Measurements from ENCODE around the gene OSBPL8. TPM values are rescaled to one million over a fixed set of nuclear protein-coding genes. Genes with fewer than 3 reads are reported as not detected.

Gene OSBPL8
- total RNA-seq, 1 experiment from 2014 or later, result 71.1 TPM

- Mint-ChIP-seq H3K27me3 (ENCODE audit: insufficient read depth, unreplicated experiment) (no peaks in the 10 kb centered on the region), H3K4me3 (ENCODE audit: unreplicated experiment) (no peak overlapping the region), H3K4me1 (ENCODE audit: insufficient read depth, unreplicated experiment) (peaks cover 10% of the 10 kb centered on the region), H3K27ac (ENCODE audit: low read depth, unreplicated experiment) (no peak overlapping the region), H3K9me3 (ENCODE audit: unreplicated experiment) (no peaks in the 10 kb centered on the region), H3K36me3 (ENCODE audit: insufficient read depth, unreplicated experiment) (peaks cover 4% of the 10 kb centered on the region)
- DNase-seq (ENCODE audit: unreplicated experiment), result no peak
- intact Hi-C loops (cut with micrococcal nuclease), result no loop called here
- TF ChIP-seq, protein P1, sequence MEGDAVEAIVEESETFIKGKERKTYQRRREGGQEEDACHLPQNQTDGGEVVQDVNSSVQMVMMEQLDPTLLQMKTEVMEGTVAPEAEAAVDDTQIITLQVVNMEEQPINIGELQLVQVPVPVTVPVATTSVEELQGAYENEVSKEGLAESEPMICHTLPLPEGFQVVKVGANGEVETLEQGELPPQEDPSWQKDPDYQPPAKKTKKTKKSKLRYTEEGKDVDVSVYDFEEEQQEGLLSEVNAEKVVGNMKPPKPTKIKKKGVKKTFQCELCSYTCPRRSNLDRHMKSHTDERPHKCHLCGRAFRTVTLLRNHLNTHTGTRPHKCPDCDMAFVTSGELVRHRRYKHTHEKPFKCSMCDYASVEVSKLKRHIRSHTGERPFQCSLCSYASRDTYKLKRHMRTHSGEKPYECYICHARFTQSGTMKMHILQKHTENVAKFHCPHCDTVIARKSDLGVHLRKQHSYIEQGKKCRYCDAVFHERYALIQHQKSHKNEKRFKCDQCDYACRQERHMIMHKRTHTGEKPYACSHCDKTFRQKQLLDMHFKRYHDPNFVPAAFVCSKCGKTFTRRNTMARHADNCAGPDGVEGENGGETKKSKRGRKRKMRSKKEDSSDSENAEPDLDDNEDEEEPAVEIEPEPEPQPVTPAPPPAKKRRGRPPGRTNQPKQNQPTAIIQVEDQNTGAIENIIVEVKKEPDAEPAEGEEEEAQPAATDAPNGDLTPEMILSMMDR (IDR thresholded peaks at IDR 0.05; ENCODE audit: unreplicated experiment), result no peak
- ChIA-PET CTCF (interaction anchor here (0.6 kb wide), 1 partner anchor 115 kb away, joined by 3 read pairs; no protein-coding TSS in a partner anchor), POLR2A (interaction anchor here (0.9 kb wide), 1 partner anchor 309 kb away, joined by 3 read pairs; no protein-coding TSS in a partner anchor)
- no TSS peak for BruUV-seq (replicated peaks)
Observed at GRCh38 chr12:76340680-76341435, 218.7 kb downstream of the OSBPL8 start.

GRCh38 chr12:76337583-76337982, 222.0 kb downstream of the OSBPL8 start:
- intact Hi-C loops (cut with micrococcal nuclease), result no loop called here
- H3K4me1 Mint-ChIP-seq (ENCODE audit: insufficient read depth, unreplicated experiment), result peaks cover 10% of the 10 kb centered on the region
- H3K36me3 Mint-ChIP-seq (ENCODE audit: insufficient read depth, unreplicated experiment), result no peaks in the 10 kb centered on the region
- no peak overlapping the region for H3K27ac Mint-ChIP-seq (ENCODE audit: low read depth, unreplicated experiment)
- no TSS peak for BruUV-seq (replicated peaks)
- DNase-seq (ENCODE audit: unreplicated experiment), result peak; percentile 17
- H3K27me3 Mint-ChIP-seq (ENCODE audit: insufficient read depth, unreplicated experiment), result no peaks in the 10 kb centered on the region
- ChIA-PET POLR2A (interaction anchor here (0.8 to 1.1 kb wide), 3 partner anchors 11 to 306 kb away, joined by 3 to 5 read pairs (median 4); partner anchors contain the start of genes BBS10 and PHLDA1), CTCF (interaction anchor here (0.6 to 1.0 kb wide), 2 partner anchors 10 to 79 kb away, joined by 3 to 5 read pairs; no protein-coding TSS in a partner anchor)
- peaks cover 6% of the 10 kb centered on the region for H3K9me3 Mint-ChIP-seq (ENCODE audit: unreplicated experiment)
- TF ChIP-seq, protein P1 (IDR thresholded peaks at IDR 0.05; ENCODE audit: unreplicated experiment), result no peak
- H3K4me3 Mint-ChIP-seq (ENCODE audit: unreplicated experiment), result no peak overlapping the region

- no peak overlapping the region for H3K27ac Mint-ChIP-seq (ENCODE audit: low read depth, unreplicated experiment)
- intact Hi-C loops (cut with micrococcal nuclease), result no loop called here
- H3K4me1 Mint-ChIP-seq (ENCODE audit: insufficient read depth, unreplicated experiment), result peaks cover 20% of the 10 kb centered on the region
- POLR2A ChIA-PET, result interaction anchor here (0.8 kb wide), 1 partner anchor 13 kb away, joined by 3 read pairs; no protein-coding TSS in a partner anchor
- CTCF ChIA-PET, result interaction anchor here (0.7 kb wide), 1 partner anchor 111 kb away, joined by 3 read pairs; no protein-coding TSS in a partner anchor
- TF ChIP-seq, protein P1 (IDR thresholded peaks at IDR 0.05; ENCODE audit: unreplicated experiment), result no peak
- H3K27me3 Mint-ChIP-seq (ENCODE audit: insufficient read depth, unreplicated experiment), result no peaks in the 10 kb centered on the region
- H3K36me3 Mint-ChIP-seq (ENCODE audit: insufficient read depth, unreplicated experiment), result no peaks in the 10 kb centered on the region
- peaks cover 6% of the 10 kb centered on the region for H3K9me3 Mint-ChIP-seq (ENCODE audit: unreplicated experiment)
- H3K4me3 Mint-ChIP-seq (ENCODE audit: unreplicated experiment), result no peak overlapping the region
- no TSS peak for BruUV-seq (replicated peaks)
- DNase-seq (ENCODE audit: unreplicated experiment), result no peak
Observed at GRCh38 chr12:76332606-76333005, 227.0 kb downstream of the OSBPL8 start.

- Mint-ChIP-seq H3K4me1 (ENCODE audit: insufficient read depth, unreplicated experiment) (peaks cover 11% of the 10 kb centered on the region), H3K4me3 (ENCODE audit: unreplicated experiment) (no peak overlapping the region), H3K27me3 (ENCODE audit: insufficient read depth, unreplicated experiment) (no peaks in the 10 kb centered on the region), H3K27ac (ENCODE audit: low read depth, unreplicated experiment) (peak overlapping the region; percentile 33), H3K9me3 (ENCODE audit: unreplicated experiment) (peaks cover 6% of the 10 kb centered on the region), H3K36me3 (ENCODE audit: insufficient read depth, unreplicated experiment) (no peaks in the 10 kb centered on the region)
- intact Hi-C loops (cut with micrococcal nuclease), result no loop called here
- DNase-seq (ENCODE audit: unreplicated experiment), result no peak
- POLR2A ChIA-PET, result interaction anchor here (1.3 kb wide), 1 partner anchor 18 kb away, joined by 5 read pairs; the partner anchor contains the start of gene BBS10
- TF ChIP-seq, protein P1 (IDR thresholded peaks at IDR 0.05; ENCODE audit: unreplicated experiment), result no peak
- no TSS peak for BruUV-seq (replicated peaks)
- CTCF ChIA-PET, result interaction anchor here (0.6 to 1.3 kb wide), 2 partner anchors 18 to 265 kb away, joined by 3 read pairs; no protein-coding TSS in a partner anchor
Observed at GRCh38 chr12:76329606-76330005, 230.0 kb downstream of the OSBPL8 start.
